ENCODE results near the gene ZNF234.

ZNF234 gene

GRCh38 chr19:44141191-44142058, at the start of gene ZNF234:
Gene ZNF234, plus strand, starts transcription at chr19:44141554. Its CDS starts 3,079 bp downstream, at chr19:44144633.
- H3K27ac ChIP-seq, result peak within 1 kb of the TSS; percentile 47

GRCh38 chr19:44092108-44092507, 49.2 kb upstream of the ZNF234 start:
- no peak for TF ChIP-seq CTCF (IDR thresholded peaks at IDR 0.05)
- no peak for TF ChIP-seq ZFX (IDR thresholded peaks at IDR 0.05; ENCODE audit: borderline replicate concordance)
- H3K27ac ChIP-seq, result no peak overlapping the region

More at GRCh38 chr19:44141191-44142058, at the start of gene ZNF234:
- no peak for TF ChIP-seq ZFX (IDR thresholded peaks at IDR 0.05; ENCODE audit: borderline replicate concordance)
- 0 out of 2 replicates have a peak, but pooled peaks have one; percentile 4 for TF ChIP-seq CTCF (IDR thresholded peaks at IDR 0.05)

- TF ChIP-seq CTCF (IDR thresholded peaks at IDR 0.05), result no peak
- TF ChIP-seq ZFX (IDR thresholded peaks at IDR 0.05; ENCODE audit: borderline replicate concordance), result no peak
- peak within 1 kb of the TSS; percentile 53 for H3K27ac ChIP-seq
Observed at GRCh38 chr19:44093931-44094765, 47.2 kb upstream of the ZNF234 start, which contains the start of gene ZNF224. Gene ZNF224, plus strand, starts transcription at chr19:44094361. Its CDS starts 3,513 bp downstream, at chr19:44097874.

DNA sequence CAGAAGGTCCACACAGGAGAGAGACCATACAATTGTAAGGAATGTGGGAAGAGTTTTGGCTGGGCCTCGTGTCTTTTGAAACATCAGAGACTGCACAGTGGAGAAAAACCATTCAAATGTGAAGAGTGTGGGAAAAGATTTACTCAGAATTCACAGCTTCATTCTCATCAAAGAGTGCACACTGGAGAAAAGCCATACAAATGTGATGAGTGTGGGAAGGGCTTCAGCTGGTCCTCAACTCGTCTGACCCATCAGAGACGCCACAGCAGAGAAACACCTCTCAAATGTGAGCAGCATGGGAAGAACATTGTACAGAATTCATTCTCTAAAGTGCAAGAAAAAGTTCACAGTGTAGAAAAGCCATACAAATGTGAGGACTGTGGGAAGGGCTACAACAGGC, 33.6 kb upstream of the ZNF234 start:
- TF ChIP-seq ZFX (IDR thresholded peaks at IDR 0.05; ENCODE audit: borderline replicate concordance) (no peak), CTCF (IDR thresholded peaks at IDR 0.05) (no peak)
- H3K27ac ChIP-seq, result no peak overlapping the region

DNA sequence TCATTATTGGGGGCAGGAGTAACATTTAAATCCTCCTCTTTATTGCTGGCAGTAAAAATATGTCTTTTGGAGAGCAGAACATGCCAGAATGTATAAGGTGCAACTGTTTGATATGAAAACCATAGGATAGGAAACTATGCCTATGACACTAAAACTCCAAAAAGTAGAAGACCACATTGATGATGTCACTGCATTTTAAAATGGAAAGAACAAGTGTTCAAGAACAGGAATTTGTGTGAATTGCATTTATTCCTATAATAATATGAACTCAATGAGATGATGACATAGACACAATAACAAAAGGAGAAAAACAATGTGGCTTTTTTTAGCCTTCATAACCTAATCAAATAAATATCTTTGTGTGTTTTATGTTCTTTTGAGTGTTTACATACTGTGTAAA, 31.9 kb upstream of the ZNF234 start:
- H3K27ac ChIP-seq, result no peak overlapping the region
- TF ChIP-seq CTCF (IDR thresholded peaks at IDR 0.05) (no peak), ZFX (IDR thresholded peaks at IDR 0.05; ENCODE audit: borderline replicate concordance) (no peak)

- TF ChIP-seq CTCF (IDR thresholded peaks at IDR 0.05) (no peak), ZFX (IDR thresholded peaks at IDR 0.05; ENCODE audit: borderline replicate concordance) (no peak)
- peak overlapping the region; percentile 65 for H3K27ac ChIP-seq
Observed at GRCh38 chr19:44111910-44112463, 29.4 kb upstream of the ZNF234 start.
